ENCODE results near the gene KCNQ1OT1.

Gene KCNQ1OT1

GRCh38 chr11:2736577-2737225 is 36.9 kb upstream of the KCNQ1OT1 start:
- no peak for DNase-seq

GRCh38 chr11:2735053-2735589 is 35.3 kb upstream of the KCNQ1OT1 start:
- DNase-seq, result no peak

GRCh38 chr11:2734181-2735052 is 34.6 kb upstream of the KCNQ1OT1 start:
- DNase-seq, result no peak

GRCh38 chr11:2732940-2733628 is 33.3 kb upstream of the KCNQ1OT1 start:
- DNase-seq, result no peak

- DNase-seq, result no peak
Observed at GRCh38 chr11:2732261-2732939, 32.6 kb upstream of the KCNQ1OT1 start.

GRCh38 chr11:2731130-2732125 is 31.6 kb upstream of the KCNQ1OT1 start:
- DNase-seq, result no peak

GRCh38 chr11:2730272-2731129 is 30.7 kb upstream of the KCNQ1OT1 start:
- DNase-seq, result no peak

- DNase-seq, result no peak
Observed at GRCh38 chr11:2729841-2730240, 30.0 kb upstream of the KCNQ1OT1 start.

- no peak for DNase-seq
Observed at GRCh38 chr11:2728663-2729332, 29.0 kb upstream of the KCNQ1OT1 start.

GRCh38 chr11:2728128-2728662 is 28.4 kb upstream of the KCNQ1OT1 start:
- DNase-seq, result no peak

- no peak for DNase-seq
Observed at GRCh38 chr11:2726964-2727363, 27.2 kb upstream of the KCNQ1OT1 start.

- no peak for DNase-seq
Observed at GRCh38 chr11:2725368-2726300, 25.8 kb upstream of the KCNQ1OT1 start.

GRCh38 chr11:2724653-2725367 is 25.0 kb upstream of the KCNQ1OT1 start:
- DNase-seq, result no peak

GRCh38 chr11:2724104-2724503 is 24.3 kb upstream of the KCNQ1OT1 start:
- DNase-seq, result no peak

GRCh38 chr11:2722955-2723354 is 23.2 kb upstream of the KCNQ1OT1 start:
- DNase-seq, result no peak

- DNase-seq, result no peak
Observed at GRCh38 chr11:2721210-2721916, 21.6 kb upstream of the KCNQ1OT1 start.

Data from NCI-H2107 (cell line).